ENCODE data around the gene PYROXD2. TPM values are rescaled to one million over a fixed set of nuclear protein-coding genes. Genes with fewer than 3 reads are reported as not detected.
"Not testable (repeated sequence)": the region's sequence is repeated elsewhere in the genome, so short reads cannot be mapped to it uniquely, and the experiment has no call there.

The PYROXD2 gene
- polyA plus RNA-seq, 4 donors = 13.4 to 40.3 (median 19.9) TPM

GRCh38 chr10:98370831-98371820, 43.9 kb downstream of the PYROXD2 start:
- no peak for DNase-seq (ENCODE audit: low read depth in 4 of 4, low spot score in 3 of 4)

- DNase-seq (ENCODE audit: low read depth in 4 of 4, low spot score in 3 of 4) = no peak
These were observed 45.2 kb downstream of the PYROXD2 start for GRCh38 chr10:98369801-98370200.

GRCh38 chr10:98368644-98369043, 46.3 kb downstream of the PYROXD2 start:
- DNase-seq (ENCODE audit: low read depth in 4 of 4, low spot score in 3 of 4) = no peak

GRCh38 chr10:98367604-98368451, 47.2 kb downstream of the PYROXD2 start:
- DNase-seq (ENCODE audit: low read depth in 4 of 4, low spot score in 3 of 4) = no peak

- DNase-seq (ENCODE audit: low read depth in 4 of 4, low spot score in 3 of 4) = no peak
These were observed 48.9 kb downstream of the PYROXD2 start for GRCh38 chr10:98366062-98366530.

DNA sequence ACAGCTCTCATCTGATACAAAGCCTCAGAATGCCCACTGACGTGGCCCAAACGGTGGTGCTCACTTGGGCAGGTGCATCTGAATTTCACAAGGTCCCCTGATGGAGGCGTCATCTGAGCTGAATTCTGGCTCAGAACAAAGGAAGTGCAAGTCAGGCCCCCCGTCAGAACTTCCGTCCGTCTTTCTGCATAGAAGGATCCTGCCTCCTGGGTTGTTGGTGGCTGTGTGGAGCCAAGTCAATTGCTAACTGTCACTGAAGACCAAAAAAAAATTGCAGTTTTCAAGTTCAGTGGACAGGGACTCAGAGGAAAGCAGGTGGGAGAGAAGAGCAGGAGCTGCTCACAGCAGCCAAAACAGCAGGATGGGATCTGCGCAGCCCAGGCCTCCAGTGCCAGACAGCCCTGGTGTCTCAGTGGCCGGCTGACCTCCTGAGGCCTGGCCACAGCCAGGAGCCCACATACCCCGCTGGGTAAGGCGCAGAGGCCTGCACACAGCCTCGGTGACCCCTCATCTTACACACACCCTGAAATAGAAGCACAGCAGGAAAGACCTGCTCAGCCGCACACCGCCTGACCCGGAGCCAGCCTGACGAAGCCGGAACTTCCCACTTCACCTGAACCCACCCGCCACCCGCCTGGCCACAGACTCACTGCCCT, 49.4 kb downstream of the PYROXD2 start:
- no peak for DNase-seq (ENCODE audit: low read depth in 4 of 4, low spot score in 3 of 4)

DNA sequence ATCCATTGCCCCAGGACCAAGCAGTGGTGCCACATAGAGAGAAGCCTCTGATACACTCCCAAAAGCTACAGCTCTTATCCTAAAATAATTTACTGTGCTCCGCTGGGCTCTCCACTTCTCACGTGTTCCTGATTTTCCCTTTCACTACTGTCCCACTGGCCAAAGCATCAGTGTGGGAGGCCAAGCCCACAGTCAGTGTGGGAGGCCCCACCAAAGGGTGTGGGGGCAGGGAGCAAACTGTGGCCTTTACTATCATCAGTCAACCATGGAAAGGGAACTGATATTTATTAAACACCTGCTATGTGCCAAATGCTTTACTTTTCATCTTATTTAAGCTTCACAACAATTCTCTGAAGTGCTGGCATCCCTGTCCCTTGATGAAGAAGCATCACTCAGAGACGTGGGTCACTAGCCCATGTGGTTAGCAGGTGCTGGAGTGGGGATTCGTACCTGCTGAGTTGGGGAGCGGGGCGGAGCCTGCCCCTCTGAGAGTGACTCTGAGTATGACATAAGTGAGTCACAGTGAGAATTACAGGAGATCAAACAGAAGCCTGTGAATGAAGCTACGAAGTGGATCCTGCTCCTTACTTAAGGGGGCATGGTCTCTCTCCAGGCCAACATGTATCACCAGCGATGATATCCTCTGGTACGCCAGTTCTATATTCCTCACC, 50.4 kb downstream of the PYROXD2 start:
- DNase-seq (ENCODE audit: low read depth in 4 of 4, low spot score in 3 of 4) = no peak

DNA sequence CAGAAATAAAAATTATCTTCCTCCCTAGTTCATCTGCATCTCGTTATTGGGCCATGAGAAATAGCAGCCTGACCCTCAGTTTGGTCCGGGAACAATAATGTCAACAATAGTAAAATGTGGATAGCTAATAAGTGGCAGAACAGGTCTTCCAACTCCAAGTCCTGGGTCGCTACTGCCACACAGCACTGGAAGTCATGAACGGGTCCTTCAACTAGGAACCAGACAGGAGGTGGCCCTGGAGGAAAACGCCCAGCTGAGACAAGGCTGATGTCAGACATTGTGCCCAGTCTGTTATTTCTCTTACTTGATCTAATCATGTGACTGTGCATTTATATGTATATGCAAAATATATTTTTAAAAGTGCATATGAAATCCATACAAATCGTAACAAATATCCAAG, 51.8 kb downstream of the PYROXD2 start:
- no peak for DNase-seq (ENCODE audit: low read depth in 4 of 4, low spot score in 3 of 4)

GRCh38 chr10:98361131-98362025, 53.6 kb downstream of the PYROXD2 start:
- DNase-seq (ENCODE audit: low read depth in 4 of 4, low spot score in 3 of 4) = no peak

DNA sequence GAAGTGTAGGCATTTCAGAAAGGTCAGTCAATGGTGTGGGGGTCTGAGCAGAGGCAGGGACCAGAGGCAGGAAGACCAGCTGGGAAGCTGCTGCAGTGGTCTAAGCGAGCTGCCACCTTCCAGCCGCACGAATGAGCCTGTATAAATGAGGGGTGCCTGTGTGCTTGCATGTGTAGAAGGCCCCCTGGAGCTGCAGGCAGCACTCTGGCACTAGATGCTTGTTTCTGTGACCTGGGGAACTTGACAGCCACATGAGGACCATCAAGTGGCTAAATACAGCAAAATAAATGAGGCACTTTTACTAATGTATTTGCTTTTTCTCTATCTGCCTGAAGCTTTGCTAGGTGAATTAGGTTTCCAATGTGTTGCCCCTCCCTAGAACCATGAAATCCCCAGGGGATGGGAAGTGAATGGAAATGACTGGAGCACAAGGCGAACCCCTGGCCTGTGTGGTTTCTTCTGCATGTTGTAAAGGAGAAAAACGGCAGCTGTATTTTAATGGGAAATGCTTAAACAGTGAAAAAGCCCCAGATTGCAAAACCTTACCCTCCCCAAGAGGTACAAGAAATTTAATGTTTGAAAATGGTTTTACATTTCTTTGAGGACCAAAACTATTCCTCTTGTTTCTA, 57.7 kb downstream of the PYROXD2 start:
- no peak for DNase-seq (ENCODE audit: low read depth in 4 of 4, low spot score in 3 of 4)

DNA sequence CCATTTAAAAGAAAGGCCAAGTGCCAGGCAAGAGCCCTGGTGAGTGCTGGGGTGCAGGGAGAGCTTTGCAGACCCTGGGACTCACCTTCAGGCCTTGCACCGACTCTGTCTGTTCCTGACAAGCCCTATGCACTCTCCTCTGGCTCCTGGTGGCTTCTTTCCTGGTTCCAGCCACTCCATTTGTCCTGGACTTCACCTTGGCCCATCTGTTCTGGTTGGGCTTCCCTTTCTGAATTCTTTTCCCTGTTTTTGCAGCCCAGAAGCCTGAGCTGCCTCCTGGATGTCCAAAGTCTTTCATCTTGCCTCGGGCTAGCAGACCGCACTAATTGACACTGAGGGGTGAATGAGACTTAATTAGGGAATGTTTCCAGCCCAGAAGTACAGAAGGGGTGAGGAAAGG, 60.5 kb downstream of the PYROXD2 start:
- DNase-seq (ENCODE audit: low read depth in 4 of 4, low spot score in 3 of 4) = no peak

GRCh38 chr10:98353170-98353569, 61.8 kb downstream of the PYROXD2 start:
- no peak for DNase-seq (ENCODE audit: low read depth in 4 of 4, low spot score in 3 of 4)

GRCh38 chr10:98351831-98352402, 63.1 kb downstream of the PYROXD2 start:
- no peak for DNase-seq (ENCODE audit: low read depth in 4 of 4, low spot score in 3 of 4)

GRCh38 chr10:98349508-98349922, 65.5 kb downstream of the PYROXD2 start:
- peak in 3 of 4 donors; percentile 66 to 75 (median 71) for DNase-seq (ENCODE audit: low read depth in 4 of 4, low spot score in 3 of 4)

- no peak for DNase-seq (ENCODE audit: low read depth in 4 of 4, low spot score in 3 of 4)
These were observed 68.1 kb downstream of the PYROXD2 start for GRCh38 chr10:98346847-98347246.

GRCh38 chr10:98344589-98345038, 70.4 kb downstream of the PYROXD2 start:
- no peak for DNase-seq (ENCODE audit: low read depth in 4 of 4, low spot score in 3 of 4)

GRCh38 chr10:98341701-98342100, 73.3 kb downstream of the PYROXD2 start:
- not testable (repeated sequence) for DNase-seq (ENCODE audit: low read depth in 4 of 4, low spot score in 3 of 4)

DNA sequence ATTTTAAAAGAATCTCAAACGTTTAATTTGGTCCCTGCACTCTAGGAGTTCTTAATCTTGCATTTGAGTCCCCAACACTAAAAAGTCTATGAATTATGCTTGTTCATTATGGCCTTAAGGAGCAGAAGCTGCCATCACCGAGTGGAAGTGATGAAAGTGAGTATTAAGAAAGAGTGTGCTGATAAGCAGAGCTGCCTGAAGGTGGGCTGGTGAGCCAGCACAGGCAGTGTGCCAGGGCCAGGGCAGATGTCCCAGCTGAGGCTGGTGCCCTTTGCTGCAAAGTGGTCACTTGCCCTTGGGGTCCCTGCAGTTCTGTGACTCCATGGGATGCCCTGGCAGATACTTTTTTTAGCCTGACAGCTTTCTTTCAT, 74.1 kb downstream of the PYROXD2 start:
- no peak for DNase-seq (ENCODE audit: low read depth in 4 of 4, low spot score in 3 of 4)
